ENCODE measurements around the gene ANKRD36B. TPM values are rescaled to one million over a fixed set of nuclear protein-coding genes. Genes with fewer than 3 reads are reported as not detected.
A peak's percentile ranks its signal among the peaks of the same experiment; 100 is the strongest.
"Not testable (repeated sequence)": the region's sequence is repeated elsewhere in the genome, so short reads cannot be mapped to it uniquely, and the experiment has no call there.

The ANKRD36B gene
- total RNA-seq, 1 donor from 2014 or later = 85.5 TPM

- not testable (repeated sequence) for DNase-seq (ENCODE audit: low spot score)
Observed at GRCh38 chr2:97550498-97550897, 39.2 kb downstream of the ANKRD36B start.

GRCh38 chr2:97549058-97549457 is 40.6 kb downstream of the ANKRD36B start:
- not testable (repeated sequence) for DNase-seq (ENCODE audit: low spot score)

GRCh38 chr2:97548536-97548935 is 41.1 kb downstream of the ANKRD36B start:
- DNase-seq (ENCODE audit: low spot score) = not testable (repeated sequence)

- DNase-seq (ENCODE audit: low spot score) = no peak
Observed at GRCh38 chr2:97546711-97547110, 43.0 kb downstream of the ANKRD36B start.

GRCh38 chr2:97544911-97545310 is 44.8 kb downstream of the ANKRD36B start:
- DNase-seq (ENCODE audit: low spot score) = not testable (repeated sequence)

- DNase-seq (ENCODE audit: low spot score) = not testable (repeated sequence)
Observed at GRCh38 chr2:97525904-97526303, 63.8 kb downstream of the ANKRD36B start.

- DNase-seq (ENCODE audit: low spot score) = not testable (repeated sequence)
Observed at GRCh38 chr2:97523816-97524215, 65.9 kb downstream of the ANKRD36B start.

- not testable (repeated sequence) for DNase-seq (ENCODE audit: low spot score)
Observed at GRCh38 chr2:97522916-97523555, 66.6 kb downstream of the ANKRD36B start.

GRCh38 chr2:97495651-97496050 is 94.0 kb downstream of the ANKRD36B start:
- DNase-seq (ENCODE audit: low spot score) = not testable (repeated sequence)

GRCh38 chr2:97490141-97490540 is 99.5 kb downstream of the ANKRD36B start:
- peak; percentile 0 for DNase-seq (ENCODE audit: low spot score)

Other genes starting within 250 kb of the ANKRD36B start
- 204 TPM for gene COX5B, start 56.2 kb upstream of the ANKRD36B start, total RNA-seq (ENCODE audit: insufficient read depth, low replicate concordance)
- gene ACTR1B, start 74.2 kb upstream of the ANKRD36B start, total RNA-seq (ENCODE audit: insufficient read depth, low replicate concordance) = 26.7 TPM
- gene C2orf92, start 79.8 kb upstream of the ANKRD36B start, total RNA-seq (ENCODE audit: insufficient read depth, low replicate concordance) = 17.3 TPM
- 3.4 TPM for gene ZAP70, start 123.7 kb upstream of the ANKRD36B start, total RNA-seq (ENCODE audit: insufficient read depth, low replicate concordance)